Measurements from ENCODE around the gene FLG2.

Gene FLG2

GRCh38 chr1:152397474-152397873 is 37.7 kb upstream of the FLG2 start:
- Histone ChIP-seq H3K9ac (ENCODE audit: low read depth, low read length, poor library complexity, severe bottlenecking) (no peak overlapping the region), H3K36me3 (ENCODE audit: insufficient read depth, low read length) (no peaks in the 10 kb centered on the region), H3K79me2 (ENCODE audit: insufficient read depth, low read length) (no peaks in the 10 kb centered on the region), H4K20me1 (ENCODE audit: insufficient read depth, low read length, poor library complexity, severe bottlenecking) (no peaks in the 10 kb centered on the region), H3K4me2 (ENCODE audit: low read depth, low read length, poor library complexity, severe bottlenecking) (no peak overlapping the region), H2AFZ (ENCODE audit: low read length) (no peak overlapping the region), H3K4me1 (ENCODE audit: insufficient read depth, low read length, poor library complexity, severe bottlenecking) (peaks cover 4% of the 10 kb centered on the region), H3K27me3 (ENCODE audit: insufficient read depth, low read length, poor library complexity, severe bottlenecking) (peaks cover 9% of the 10 kb centered on the region), H3K4me3 (ENCODE audit: low read length, poor library complexity, severe bottlenecking) (no peak overlapping the region), H3K9me2 (replicated peaks; ENCODE audit: low read depth, low read length) (no peaks in the 10 kb centered on the region), H3F3A (ENCODE audit: low read depth) (no peaks in the 10 kb centered on the region), H3K9me3 (ENCODE audit: insufficient read depth, low read depth, low read length) (no peaks in the 10 kb centered on the region)
- TF ChIP-seq EZH2phosphoT487 (IDR thresholded peaks at IDR 0.05; ENCODE audit: borderline replicate concordance): no peak
- no peak for TF ChIP-seq CTCF (conservative IDR thresholded peaks at IDR 0.05; ENCODE audit: low read length)

GRCh38 chr1:152394151-152394550 is 34.3 kb upstream of the FLG2 start:
- H3K9me2 ChIP-seq (replicated peaks; ENCODE audit: low read depth, low read length): no peaks in the 10 kb centered on the region
- H2AFZ ChIP-seq (ENCODE audit: low read length): no peak overlapping the region
- no peaks in the 10 kb centered on the region for H3K36me3 ChIP-seq (ENCODE audit: insufficient read depth, low read length)
- peaks cover 28% of the 10 kb centered on the region for H3K27me3 ChIP-seq (ENCODE audit: insufficient read depth, low read length, poor library complexity, severe bottlenecking)
- no peak for TF ChIP-seq EZH2phosphoT487 (IDR thresholded peaks at IDR 0.05; ENCODE audit: borderline replicate concordance)
- TF ChIP-seq CTCF (conservative IDR thresholded peaks at IDR 0.05; ENCODE audit: low read length): no peak
- no peaks in the 10 kb centered on the region for H3K79me2 ChIP-seq (ENCODE audit: insufficient read depth, low read length)
- no peak overlapping the region for H3K4me2 ChIP-seq (ENCODE audit: low read depth, low read length, poor library complexity, severe bottlenecking)
- no peaks in the 10 kb centered on the region for H3K9me3 ChIP-seq (ENCODE audit: insufficient read depth, low read depth, low read length)
- no peaks in the 10 kb centered on the region for H3F3A ChIP-seq (ENCODE audit: low read depth)
- H3K4me1 ChIP-seq (ENCODE audit: insufficient read depth, low read length, poor library complexity, severe bottlenecking): peaks cover 4% of the 10 kb centered on the region
- H4K20me1 ChIP-seq (ENCODE audit: insufficient read depth, low read length, poor library complexity, severe bottlenecking): no peaks in the 10 kb centered on the region
- no peak overlapping the region for H3K4me3 ChIP-seq (ENCODE audit: low read length, poor library complexity, severe bottlenecking)
- no peak overlapping the region for H3K9ac ChIP-seq (ENCODE audit: low read depth, low read length, poor library complexity, severe bottlenecking)

GRCh38 chr1:152392909-152393308 is 33.1 kb upstream of the FLG2 start:
- Histone ChIP-seq H3K79me2 (ENCODE audit: insufficient read depth, low read length) (no peaks in the 10 kb centered on the region), H3K4me1 (ENCODE audit: insufficient read depth, low read length, poor library complexity, severe bottlenecking) (peaks cover 4% of the 10 kb centered on the region), H2AFZ (ENCODE audit: low read length) (no peak overlapping the region), H3K9me3 (ENCODE audit: insufficient read depth, low read depth, low read length) (no peaks in the 10 kb centered on the region), H3K4me3 (ENCODE audit: low read length, poor library complexity, severe bottlenecking) (no peak overlapping the region), H3K27me3 (ENCODE audit: insufficient read depth, low read length, poor library complexity, severe bottlenecking) (peaks cover 37% of the 10 kb centered on the region), H3K36me3 (ENCODE audit: insufficient read depth, low read length) (no peaks in the 10 kb centered on the region), H3K9me2 (replicated peaks; ENCODE audit: low read depth, low read length) (no peaks in the 10 kb centered on the region), H3F3A (ENCODE audit: low read depth) (no peaks in the 10 kb centered on the region), H3K9ac (ENCODE audit: low read depth, low read length, poor library complexity, severe bottlenecking) (no peak overlapping the region), H4K20me1 (ENCODE audit: insufficient read depth, low read length, poor library complexity, severe bottlenecking) (no peaks in the 10 kb centered on the region), H3K4me2 (ENCODE audit: low read depth, low read length, poor library complexity, severe bottlenecking) (no peak overlapping the region)
- TF ChIP-seq CTCF (conservative IDR thresholded peaks at IDR 0.05; ENCODE audit: low read length): no peak
- TF ChIP-seq EZH2phosphoT487 (IDR thresholded peaks at IDR 0.05; ENCODE audit: borderline replicate concordance): no peak
